AG08396 (cell line): ENCODE results near the gene ZDHHC11B.
"Not testable (repeated sequence)": the region's sequence is repeated elsewhere in the genome, so short reads cannot be mapped to it uniquely, and the experiment has no call there.

Experiments used
- DNase-seq: peaks from one replicate; pipeline ENCODE4 v3.0.0; 2012; ENCODE audit warnings: low spot score, mixed read lengths

ZDHHC11B gene

GRCh38 chr5:753567-754142 lies 30.9 kb downstream of the ZDHHC11B start:
- not testable (repeated sequence) for DNase-seq

- not testable (repeated sequence) for DNase-seq
Measured at GRCh38 chr5:752532-753115, 31.9 kb downstream of the ZDHHC11B start.

GRCh38 chr5:751992-752391 lies 32.5 kb downstream of the ZDHHC11B start:
- not testable (repeated sequence) for DNase-seq

- no peak for DNase-seq
Measured at GRCh38 chr5:751496-751895, 33.0 kb downstream of the ZDHHC11B start.

GRCh38 chr5:750226-750625 lies 34.3 kb downstream of the ZDHHC11B start:
- DNase-seq: not testable (repeated sequence)

GRCh38 chr5:749101-749670 lies 35.3 kb downstream of the ZDHHC11B start:
- DNase-seq: no peak

- not testable (repeated sequence) for DNase-seq
Measured at GRCh38 chr5:748011-748980, 36.2 kb downstream of the ZDHHC11B start.

- DNase-seq: not testable (repeated sequence)
Measured at GRCh38 chr5:747303-747844, 37.2 kb downstream of the ZDHHC11B start.

GRCh38 chr5:746258-746761 lies 38.2 kb downstream of the ZDHHC11B start:
- peak; percentile 5 for DNase-seq

GRCh38 chr5:745272-746142 lies 39.0 kb downstream of the ZDHHC11B start:
- peak; percentile 5 for DNase-seq

- DNase-seq: peak; percentile 3
Measured at GRCh38 chr5:743696-744404, 40.7 kb downstream of the ZDHHC11B start.

GRCh38 chr5:742276-742675 lies 42.3 kb downstream of the ZDHHC11B start:
- DNase-seq: not testable (repeated sequence)

- not testable (repeated sequence) for DNase-seq
Measured at GRCh38 chr5:734145-734544, 50.4 kb downstream of the ZDHHC11B start.

GRCh38 chr5:732754-733454 lies 51.6 kb downstream of the ZDHHC11B start:
- DNase-seq: not testable (repeated sequence)

GRCh38 chr5:729225-729624 lies 55.3 kb downstream of the ZDHHC11B start:
- not testable (repeated sequence) for DNase-seq

- not testable (repeated sequence) for DNase-seq
Measured at GRCh38 chr5:727087-727486, 57.4 kb downstream of the ZDHHC11B start.

GRCh38 chr5:723865-724264 lies 60.7 kb downstream of the ZDHHC11B start:
- DNase-seq: not testable (repeated sequence)

GRCh38 chr5:723309-723708 lies 61.2 kb downstream of the ZDHHC11B start:
- DNase-seq: not testable (repeated sequence)

- DNase-seq: not testable (repeated sequence)
Measured at GRCh38 chr5:719379-719778, 65.2 kb downstream of the ZDHHC11B start.

GRCh38 chr5:717143-717542 lies 67.4 kb downstream of the ZDHHC11B start:
- DNase-seq: no peak
